NCI-H1092 treated with DMSO at 0.1 percent for 48 hours (cell line): ENCODE results near the gene DNAJB4.

Experiments used
- DNase-seq: peaks from one replicate; lab custom pipeline; 2025; lab: John Stamatoyannopoulos, UW

The DNAJB4 gene

GRCh38 chr1:78038071-78038470 lies 33.3 kb downstream of the DNAJB4 start:
- DNase-seq = no peak

- DNase-seq = peak; percentile 13
These were observed 33.8 kb downstream of the DNAJB4 start for GRCh38 chr1:78038491-78038939.

- DNase-seq = no peak
These were observed 35.8 kb downstream of the DNAJB4 start for GRCh38 chr1:78040484-78041089.

- no peak for DNase-seq
These were observed 38.7 kb downstream of the DNAJB4 start for GRCh38 chr1:78043436-78043835.

GRCh38 chr1:78044796-78045562 lies 40.2 kb downstream of the DNAJB4 start:
- no peak for DNase-seq

GRCh38 chr1:78045563-78045925 lies 40.8 kb downstream of the DNAJB4 start:
- DNase-seq = no peak

- DNase-seq = no peak
These were observed 41.4 kb downstream of the DNAJB4 start, which contains the start of gene GIPC2 for GRCh38 chr1:78045926-78046778. Gene GIPC2 (plus strand): TSS chr1:78045966. CDS start chr1:78046095, 129 bp downstream.

- no peak for DNase-seq
These were observed 42.4 kb downstream of the DNAJB4 start for GRCh38 chr1:78047106-78047505.

- DNase-seq = no peak
These were observed 42.9 kb downstream of the DNAJB4 start for GRCh38 chr1:78047631-78048030.

GRCh38 chr1:78048446-78048845 lies 43.7 kb downstream of the DNAJB4 start:
- no peak for DNase-seq

GRCh38 chr1:78049396-78049795 lies 44.7 kb downstream of the DNAJB4 start:
- no peak for DNase-seq

- DNase-seq = no peak
These were observed 46.3 kb downstream of the DNAJB4 start for GRCh38 chr1:78051005-78051404.

GRCh38 chr1:78052685-78053405 lies 48.1 kb downstream of the DNAJB4 start:
- no peak for DNase-seq

- no peak for DNase-seq
These were observed 48.8 kb downstream of the DNAJB4 start for GRCh38 chr1:78053498-78053897.

- no peak for DNase-seq
These were observed 49.8 kb downstream of the DNAJB4 start for GRCh38 chr1:78054559-78054958.

- DNase-seq = no peak
These were observed 50.2 kb downstream of the DNAJB4 start for GRCh38 chr1:78054972-78055371.

GRCh38 chr1:78055565-78056132 lies 50.9 kb downstream of the DNAJB4 start:
- no peak for DNase-seq

- no peak for DNase-seq
These were observed 53.9 kb downstream of the DNAJB4 start for GRCh38 chr1:78058670-78059069.

- DNase-seq = no peak
These were observed 56.3 kb downstream of the DNAJB4 start for GRCh38 chr1:78060857-78061563.

- DNase-seq = no peak
These were observed 57.2 kb downstream of the DNAJB4 start for GRCh38 chr1:78061825-78062523.
